ENCODE data around the gene NUTM2F.
"Not testable (repeated sequence)": the region's sequence is repeated elsewhere in the genome, so short reads cannot be mapped to it uniquely, and the experiment has no call there.

DNA sequence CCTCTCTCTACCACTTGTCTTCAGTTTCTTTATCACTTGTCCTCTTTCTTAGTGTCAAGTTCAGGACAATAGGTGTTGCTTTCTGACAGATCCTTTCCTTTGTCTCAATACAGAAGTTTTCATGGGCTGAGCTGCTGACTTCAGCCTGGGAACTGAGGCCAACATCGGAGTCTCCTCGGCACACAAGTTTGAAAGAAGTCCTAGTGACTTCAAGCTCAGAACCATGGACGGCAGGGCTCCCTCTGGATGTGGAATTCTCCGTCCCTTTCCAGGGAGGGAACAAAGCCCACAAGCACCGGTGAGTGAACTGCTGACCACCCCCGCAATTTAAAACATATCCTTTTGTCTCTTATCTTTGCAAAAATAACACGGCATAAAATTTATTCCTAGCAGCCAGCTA, 10.3 kb upstream of the NUTM2F start:
- TF ChIP-seq POLR2A, EP300, POLR2AphosphoS5 (IDR thresholded peaks at IDR 0.05): not testable (repeated sequence)
- TF ChIP-seq, protein P1, sequence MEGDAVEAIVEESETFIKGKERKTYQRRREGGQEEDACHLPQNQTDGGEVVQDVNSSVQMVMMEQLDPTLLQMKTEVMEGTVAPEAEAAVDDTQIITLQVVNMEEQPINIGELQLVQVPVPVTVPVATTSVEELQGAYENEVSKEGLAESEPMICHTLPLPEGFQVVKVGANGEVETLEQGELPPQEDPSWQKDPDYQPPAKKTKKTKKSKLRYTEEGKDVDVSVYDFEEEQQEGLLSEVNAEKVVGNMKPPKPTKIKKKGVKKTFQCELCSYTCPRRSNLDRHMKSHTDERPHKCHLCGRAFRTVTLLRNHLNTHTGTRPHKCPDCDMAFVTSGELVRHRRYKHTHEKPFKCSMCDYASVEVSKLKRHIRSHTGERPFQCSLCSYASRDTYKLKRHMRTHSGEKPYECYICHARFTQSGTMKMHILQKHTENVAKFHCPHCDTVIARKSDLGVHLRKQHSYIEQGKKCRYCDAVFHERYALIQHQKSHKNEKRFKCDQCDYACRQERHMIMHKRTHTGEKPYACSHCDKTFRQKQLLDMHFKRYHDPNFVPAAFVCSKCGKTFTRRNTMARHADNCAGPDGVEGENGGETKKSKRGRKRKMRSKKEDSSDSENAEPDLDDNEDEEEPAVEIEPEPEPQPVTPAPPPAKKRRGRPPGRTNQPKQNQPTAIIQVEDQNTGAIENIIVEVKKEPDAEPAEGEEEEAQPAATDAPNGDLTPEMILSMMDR (IDR thresholded peaks at IDR 0.05): not testable (repeated sequence)
